Chondrocyte (in vitro differentiated cells): ENCODE data around the gene OSBPL1A. TPM values are rescaled to one million over a fixed set of nuclear protein-coding genes. Genes with fewer than 3 reads are reported as not detected.

Source experiments
- DNase-seq: peaks from one replicate; pipeline ENCODE4 v3.0.0; 2021; ENCODE audit warnings: mixed read lengths, low spot score
- H3K27ac Mint-ChIP-seq: one replicate; pipeline ENCODE4 v1.8.0; 2021; ENCODE audit warnings: mild to moderate bottlenecking, moderate library complexity, mixed read lengths; ENCODE audit not compliant: unreplicated experiment
- H3K27me3 Mint-ChIP-seq: 2 replicates; pipeline ENCODE4 v1.8.0; 2021; ENCODE audit warnings: low read depth, mixed read lengths
- H3K36me3 Mint-ChIP-seq: 2 replicates; pipeline ENCODE4 v1.8.0; 2021; ENCODE audit warnings: low read depth, mixed read lengths
- H3K4me1 Mint-ChIP-seq: 2 replicates; pipeline ENCODE4 v1.8.0; 2021; ENCODE audit warnings: low read depth, mild to moderate bottlenecking, mixed read lengths
- H3K4me3 Mint-ChIP-seq: one replicate; pipeline ENCODE4 v1.8.0; 2021; ENCODE audit warnings: mild to moderate bottlenecking, moderate library complexity, mixed read lengths; ENCODE audit not compliant: unreplicated experiment
- H3K9me3 Mint-ChIP-seq: 2 replicates; pipeline ENCODE4 v1.8.0; 2021; ENCODE audit warnings: low read depth, mixed read lengths
- CTCF ChIP-seq: fragments of 200-600 bp; sonication (generic); IDR thresholded peaks from 2 replicates; pipeline ENCODE4 v1.5.0; 2021; ENCODE audit warnings: antibody characterized with exemption, mild to moderate bottlenecking, moderate library complexity
- total RNA-seq: library from RNA; stranded (reverse); gene quantifications from 3 replicates; pipeline ENCODE4 v1.2.1, GENCODE V29; 2021

The OSBPL1A gene
- total RNA-seq, 1 donor from 2014 or later, result 33.3 TPM

- Mint-ChIP-seq H3K27ac (no peak overlapping the region), H3K4me3 (no peak overlapping the region), H3K9me3 (peaks cover 5% of the 10 kb centered on the region), H3K27me3 (no peaks in the 10 kb centered on the region), H3K4me1 (peaks cover 23% of the 10 kb centered on the region), H3K36me3 (peaks cover 4% of the 10 kb centered on the region)
- TF ChIP-seq CTCF, result no peak
- DNase-seq, result no peak
Observed at GRCh38 chr18:24140697-24141096, 256.9 kb downstream of the OSBPL1A start.

GRCh38 chr18:24138789-24139616, 258.6 kb downstream of the OSBPL1A start, which contains the start of gene CABYR:
Gene CABYR, plus strand, starts transcription at chr18:24139062. Its CDS starts 4,053 bp downstream, at chr18:24143115.
- peak; percentile 5 for TF ChIP-seq CTCF
- DNase-seq, result peak; percentile 90
- Mint-ChIP-seq H3K4me3 (peak within 1 kb of the TSS; percentile 90), H3K4me1 (peaks cover 23% of the 10 kb centered on the region), H3K27ac (peak within 1 kb of the TSS; percentile 92), H3K9me3 (peaks cover 4% of the 10 kb centered on the region), H3K36me3 (peaks cover under 1% of the 10 kb centered on the region), H3K27me3 (no peaks in the 10 kb centered on the region)

- no peaks in the 10 kb centered on the region for H3K27me3 Mint-ChIP-seq
- no peak for TF ChIP-seq CTCF
- peak overlapping the region; percentile 90 for H3K4me3 Mint-ChIP-seq
- peaks cover 1% of the 10 kb centered on the region for H3K36me3 Mint-ChIP-seq
- H3K9me3 Mint-ChIP-seq, result peaks cover 4% of the 10 kb centered on the region
- DNase-seq, result no peak
- peaks cover 23% of the 10 kb centered on the region for H3K4me1 Mint-ChIP-seq
- H3K27ac Mint-ChIP-seq, result peak overlapping the region; percentile 92
Observed at GRCh38 chr18:24138409-24138788, 259.2 kb downstream of the OSBPL1A start.

GRCh38 chr18:24136967-24137373, 260.7 kb downstream of the OSBPL1A start:
- Mint-ChIP-seq H3K4me3 (no peak overlapping the region), H3K27me3 (no peaks in the 10 kb centered on the region), H3K36me3 (peaks cover 3% of the 10 kb centered on the region), H3K4me1 (peaks cover 23% of the 10 kb centered on the region), H3K9me3 (peaks cover 4% of the 10 kb centered on the region), H3K27ac (no peak overlapping the region)
- no peak for DNase-seq
- TF ChIP-seq CTCF, result no peak

- peaks cover 3% of the 10 kb centered on the region for H3K36me3 Mint-ChIP-seq
- no peaks in the 10 kb centered on the region for H3K27me3 Mint-ChIP-seq
- DNase-seq, result no peak
- no peak for TF ChIP-seq CTCF
- H3K4me3 Mint-ChIP-seq, result no peak overlapping the region
- no peak overlapping the region for H3K27ac Mint-ChIP-seq
- no peaks in the 10 kb centered on the region for H3K9me3 Mint-ChIP-seq
- H3K4me1 Mint-ChIP-seq, result peaks cover 18% of the 10 kb centered on the region
Observed at GRCh38 chr18:24130494-24130893, 267.1 kb downstream of the OSBPL1A start.
